ENCODE results near the gene ERI3. TPM values are rescaled to one million over a fixed set of nuclear protein-coding genes. Genes with fewer than 3 reads are reported as not detected.

Gene ERI3
- total RNA-seq, 2 experiments from 2014 or later, result 42.3 to 43.3 TPM

DNA sequence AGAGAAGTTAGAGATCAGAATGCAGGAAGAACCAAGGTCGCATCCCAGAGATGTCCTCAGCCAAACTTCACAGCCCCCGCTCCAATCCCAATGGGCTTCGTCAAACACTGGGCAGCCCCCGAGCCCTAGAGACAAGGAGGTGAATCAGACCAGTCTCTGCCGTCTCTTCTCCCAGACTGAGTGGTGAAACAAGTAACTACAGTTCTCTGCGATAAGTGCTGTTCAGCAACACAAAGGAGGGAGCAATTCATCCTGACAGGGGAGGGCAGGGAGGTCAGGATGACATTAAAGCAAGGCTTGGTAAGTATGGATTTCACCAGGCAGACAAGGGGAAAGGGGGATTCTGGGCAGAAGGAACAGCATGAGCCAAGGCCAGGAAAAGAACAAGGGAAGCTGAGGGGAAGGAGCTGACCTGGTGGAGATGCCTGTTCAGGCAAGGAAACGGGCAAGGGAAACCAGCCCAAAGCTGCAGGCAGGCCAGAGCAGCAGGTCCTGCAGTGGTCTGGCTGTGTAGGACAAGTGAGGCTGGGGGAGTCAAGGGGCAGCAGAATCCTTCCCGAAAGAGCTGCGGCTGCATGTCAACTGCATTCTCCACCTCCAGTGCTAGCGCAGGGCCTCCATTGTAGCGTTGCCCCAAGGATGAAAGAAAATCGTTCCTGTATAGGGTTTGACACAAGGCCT is 13.6 kb upstream of the ERI3 start:
- Mint-ChIP-seq H3K9me3 (no peaks in the 10 kb centered on the region), H3K4me3 (no peak overlapping the region), H3K4me1 (ENCODE audit: low read depth) (no peaks in the 10 kb centered on the region), H3K36me3 (ENCODE audit: low read depth) (no peaks in the 10 kb centered on the region), H3K27me3 (peaks cover 2% of the 10 kb centered on the region), H3K27ac (no peak overlapping the region)
- TF ChIP-seq, protein P1, sequence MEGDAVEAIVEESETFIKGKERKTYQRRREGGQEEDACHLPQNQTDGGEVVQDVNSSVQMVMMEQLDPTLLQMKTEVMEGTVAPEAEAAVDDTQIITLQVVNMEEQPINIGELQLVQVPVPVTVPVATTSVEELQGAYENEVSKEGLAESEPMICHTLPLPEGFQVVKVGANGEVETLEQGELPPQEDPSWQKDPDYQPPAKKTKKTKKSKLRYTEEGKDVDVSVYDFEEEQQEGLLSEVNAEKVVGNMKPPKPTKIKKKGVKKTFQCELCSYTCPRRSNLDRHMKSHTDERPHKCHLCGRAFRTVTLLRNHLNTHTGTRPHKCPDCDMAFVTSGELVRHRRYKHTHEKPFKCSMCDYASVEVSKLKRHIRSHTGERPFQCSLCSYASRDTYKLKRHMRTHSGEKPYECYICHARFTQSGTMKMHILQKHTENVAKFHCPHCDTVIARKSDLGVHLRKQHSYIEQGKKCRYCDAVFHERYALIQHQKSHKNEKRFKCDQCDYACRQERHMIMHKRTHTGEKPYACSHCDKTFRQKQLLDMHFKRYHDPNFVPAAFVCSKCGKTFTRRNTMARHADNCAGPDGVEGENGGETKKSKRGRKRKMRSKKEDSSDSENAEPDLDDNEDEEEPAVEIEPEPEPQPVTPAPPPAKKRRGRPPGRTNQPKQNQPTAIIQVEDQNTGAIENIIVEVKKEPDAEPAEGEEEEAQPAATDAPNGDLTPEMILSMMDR (IDR thresholded peaks at IDR 0.05), result no peak
- ChIA-PET CTCF (no interaction called here), POLR2A (no interaction called here)
- DNase-seq, result no peak
- no peak for ATAC-seq
- intact Hi-C loops (cut with micrococcal nuclease), result no loop called here

DNA sequence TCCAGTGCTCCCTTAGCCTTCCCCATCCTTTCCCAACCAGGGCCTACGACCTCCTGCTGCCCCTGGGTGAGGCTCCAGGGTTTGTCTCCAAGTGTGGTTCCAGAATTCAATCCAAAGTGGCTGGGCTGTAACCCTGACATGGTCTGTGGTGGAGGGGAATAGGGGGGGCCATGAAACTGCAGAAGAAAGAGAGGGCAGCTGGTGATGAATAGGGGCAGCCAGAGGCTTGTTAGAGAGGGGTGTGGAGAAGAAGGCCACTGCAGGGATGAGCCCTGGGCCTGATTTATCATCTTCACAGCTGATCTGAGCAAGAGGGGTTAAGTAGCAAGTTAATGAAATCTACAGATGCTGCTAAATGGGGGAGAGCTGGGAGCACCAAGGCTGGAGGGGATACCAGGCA is 12.9 kb upstream of the ERI3 start:
- Mint-ChIP-seq H3K27ac (no peak overlapping the region), H3K4me1 (ENCODE audit: low read depth) (no peaks in the 10 kb centered on the region), H3K27me3 (peaks cover 2% of the 10 kb centered on the region), H3K4me3 (no peak overlapping the region), H3K9me3 (no peaks in the 10 kb centered on the region), H3K36me3 (ENCODE audit: low read depth) (no peaks in the 10 kb centered on the region)
- DNase-seq, result no peak
- TF ChIP-seq, protein P1 (IDR thresholded peaks at IDR 0.05), result no peak
- no peak for ATAC-seq
- ChIA-PET POLR2A (no interaction called here), CTCF (no interaction called here)
- intact Hi-C loops (cut with micrococcal nuclease), result no loop called here

DNA sequence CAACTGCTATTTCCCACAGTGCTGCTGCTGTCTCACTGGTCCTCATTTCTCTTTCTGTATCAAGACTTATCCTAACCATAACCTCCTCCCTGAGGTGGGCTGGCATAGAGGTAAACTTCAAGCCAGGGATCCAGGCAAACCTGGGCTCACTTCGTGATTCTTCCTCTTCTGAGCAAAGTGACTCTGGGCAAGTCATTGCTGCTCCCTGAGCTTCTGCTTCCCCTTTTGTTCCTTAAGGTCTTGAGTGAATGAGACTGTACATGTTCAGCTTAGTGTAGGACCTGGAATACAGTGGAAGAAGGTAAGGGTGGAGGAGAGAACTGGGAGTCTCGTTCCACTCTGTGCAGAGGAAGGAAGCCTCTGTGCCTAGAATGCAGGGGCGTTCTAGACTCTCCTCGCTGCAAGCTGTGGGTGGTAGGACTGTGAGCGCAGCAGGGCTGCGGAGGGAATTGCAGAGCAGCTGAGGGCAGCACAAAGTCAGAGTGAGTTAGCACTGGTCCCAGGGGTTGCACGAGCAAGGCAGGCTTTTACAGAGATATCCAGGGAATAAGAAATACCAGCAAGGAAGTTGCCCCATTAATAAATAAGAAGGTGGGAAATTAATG is 11.4 kb upstream of the ERI3 start:
- TF ChIP-seq, protein P1 (IDR thresholded peaks at IDR 0.05), result no peak
- Mint-ChIP-seq H3K4me1 (ENCODE audit: low read depth) (no peaks in the 10 kb centered on the region), H3K27ac (no peak overlapping the region), H3K9me3 (no peaks in the 10 kb centered on the region), H3K36me3 (ENCODE audit: low read depth) (no peaks in the 10 kb centered on the region), H3K4me3 (no peak overlapping the region), H3K27me3 (peaks cover 2% of the 10 kb centered on the region)
- ATAC-seq, result no peak
- CTCF ChIA-PET, result interaction anchor here (0.7 kb wide), 1 partner anchor 287 kb away, joined by 3 read pairs; no protein-coding TSS in a partner anchor
- intact Hi-C loops (cut with micrococcal nuclease), result no loop called here
- POLR2A ChIA-PET, result interaction anchor here (1.8 kb wide), 1 partner anchor 12 kb away, joined by 5 read pairs; no protein-coding TSS in a partner anchor
- DNase-seq, result no peak

DNA sequence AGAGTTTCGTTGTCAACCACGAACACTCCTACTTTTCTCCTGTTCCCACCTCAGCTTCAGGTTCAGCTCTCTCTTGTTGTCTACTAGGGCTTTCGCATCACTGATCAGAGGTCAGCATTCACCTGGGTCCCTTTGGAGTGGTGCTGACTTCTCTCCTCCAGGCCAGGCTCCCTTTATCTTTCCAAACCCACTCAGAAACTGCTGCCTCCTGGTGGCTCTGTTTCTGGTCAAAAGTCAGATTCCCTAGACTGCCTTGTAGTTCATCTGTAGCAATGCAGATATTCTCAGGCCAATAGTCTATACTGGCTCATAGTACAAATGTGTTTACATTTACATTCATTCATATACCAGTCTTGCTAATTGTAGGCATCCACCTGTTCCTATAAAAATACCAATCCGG is 6.4 kb upstream of the ERI3 start:
- TF ChIP-seq, protein P1 (IDR thresholded peaks at IDR 0.05), result no peak
- POLR2A ChIA-PET, result no interaction called here
- intact Hi-C loops (cut with micrococcal nuclease), result no loop called here
- no peak for DNase-seq
- Mint-ChIP-seq H3K27ac (no peak overlapping the region), H3K4me3 (no peak overlapping the region), H3K9me3 (no peaks in the 10 kb centered on the region), H3K27me3 (no peaks in the 10 kb centered on the region), H3K36me3 (ENCODE audit: low read depth) (no peaks in the 10 kb centered on the region), H3K4me1 (ENCODE audit: low read depth) (no peaks in the 10 kb centered on the region)
- CTCF ChIA-PET, result interaction anchor here (2.5 kb wide), 1 partner anchor 20 kb away, joined by 8 read pairs; no protein-coding TSS in a partner anchor
- ATAC-seq, result no peak

DNA sequence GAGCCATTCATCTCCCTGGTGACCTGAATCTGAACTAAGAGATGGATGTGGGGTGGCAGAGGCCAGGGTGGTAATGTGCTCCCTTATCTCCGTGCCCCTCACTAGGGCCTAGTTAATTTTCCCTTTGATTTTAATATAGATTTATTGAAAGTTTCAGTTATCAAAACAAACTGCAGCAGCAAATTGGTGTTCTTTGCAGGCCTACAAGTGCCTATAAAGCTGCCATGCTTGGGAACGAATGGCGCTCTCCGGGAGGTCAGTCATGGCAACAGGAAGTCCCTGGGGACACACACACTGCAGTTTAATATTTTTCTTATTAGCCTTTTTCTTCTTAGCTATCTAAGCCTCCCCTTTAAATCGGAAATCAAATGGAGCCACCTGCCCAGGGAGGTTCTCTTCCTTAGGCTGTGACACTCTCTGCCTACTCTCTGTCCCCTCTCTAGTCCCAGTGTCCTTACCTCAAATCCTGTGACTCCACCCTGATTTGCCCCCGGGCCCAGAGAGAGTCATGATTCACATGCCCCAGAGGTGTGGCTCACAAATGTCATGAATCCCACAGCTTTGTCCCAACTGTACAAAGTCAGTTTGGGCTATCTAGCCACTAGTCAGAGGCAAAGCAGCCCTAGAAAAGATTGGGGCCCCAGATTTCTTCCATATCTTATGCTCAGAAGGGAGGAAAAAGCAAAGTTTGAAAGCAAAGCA is 4.3 kb upstream of the ERI3 start:
- TF ChIP-seq, protein P1 (IDR thresholded peaks at IDR 0.05), result no peak
- no peak for DNase-seq
- ChIA-PET POLR2A (no interaction called here), CTCF (interaction anchor here (1.6 to 2.5 kb wide), 2 partner anchors 22 to 235 kb away, joined by 6 to 8 read pairs; no protein-coding TSS in a partner anchor)
- no peak overlapping the region for H3K4me3 Mint-ChIP-seq
- peaks cover 9% of the 10 kb centered on the region for H3K4me1 Mint-ChIP-seq (ENCODE audit: low read depth)
- no peak for ATAC-seq
- H3K27me3 Mint-ChIP-seq, result no peaks in the 10 kb centered on the region
- H3K9me3 Mint-ChIP-seq, result no peaks in the 10 kb centered on the region
- intact Hi-C loops (cut with micrococcal nuclease), result no loop called here
- peaks cover 2% of the 10 kb centered on the region for H3K36me3 Mint-ChIP-seq (ENCODE audit: low read depth)
- H3K27ac Mint-ChIP-seq, result no peak overlapping the region
